MCF 10A (cell line): ENCODE results near the gene IMMP2L. TPM values are rescaled to one million over a fixed set of nuclear protein-coding genes. Genes with fewer than 3 reads are reported as not detected.

Experiments
- BruUV-seq: library from RNA; stranded (reverse); fragments of 400-500 nt; replicated peaks from 2 replicates; lab custom pipeline; 2021; lab: Mats Ljungman, UMichigan
- CTCF ChIA-PET: fragments of 300-600 bp; sonication (Branson Sonifier 250); formaldehyde crosslinking; extraction: SDS; loops from one replicate; lab custom pipeline; 2021; ENCODE audit warnings: antibody characterized with exemption, inconsistent platforms; lab: Yijun Ruan, JAX
- POLR2A ChIA-PET: fragments of 300-600, 350-650 bp; sonication (Branson Sonifier 250); formaldehyde crosslinking; extraction: SDS; loops from one replicate; lab custom pipeline; 2020; ENCODE audit warnings: antibody characterized with exemption, inconsistent platforms; lab: Yijun Ruan, JAX
- DNase-seq: peaks from one replicate; pipeline ENCODE4 v3.0.0-alpha.2; 2018; ENCODE audit not compliant: unreplicated experiment
- H3K27ac Mint-ChIP-seq: one replicate; pipeline ENCODE4 v1.8.0; 2022; ENCODE audit warnings: mild to moderate bottlenecking, low read depth, mixed read lengths; ENCODE audit not compliant: unreplicated experiment
- H3K27me3 Mint-ChIP-seq: one replicate; pipeline ENCODE4 v1.8.0; 2022; ENCODE audit warnings: mixed read lengths; ENCODE audit not compliant: insufficient read depth, unreplicated experiment
- H3K36me3 Mint-ChIP-seq: one replicate; pipeline ENCODE4 v1.8.0; 2022; ENCODE audit warnings: mild to moderate bottlenecking, moderate library complexity, mixed read lengths; ENCODE audit not compliant: insufficient read depth, unreplicated experiment
- H3K4me1 Mint-ChIP-seq: one replicate; pipeline ENCODE4 v1.8.0; 2022; ENCODE audit warnings: mixed read lengths; ENCODE audit not compliant: insufficient read depth, unreplicated experiment
- H3K4me3 Mint-ChIP-seq: one replicate; pipeline ENCODE4 v1.8.0; 2022; ENCODE audit warnings: mild to moderate bottlenecking, moderate library complexity, mixed read lengths; ENCODE audit not compliant: unreplicated experiment
- H3K9me3 Mint-ChIP-seq: one replicate; pipeline ENCODE4 v1.8.0; 2022; ENCODE audit warnings: mixed read lengths; ENCODE audit not compliant: unreplicated experiment
- intact Hi-C: fragments of 100-400 bp; cut with micrococcal nuclease; formaldehyde crosslinking; loops from 2 replicates; pipeline ENCODE4 v1.14.1; 2022
- total RNA-seq: library from RNA; stranded (reverse); gene quantifications from 2 replicates; pipeline ENCODE4 v1.2.3, GENCODE V29; 2022
- TF ChIP-seq, protein P1 (sequence below): fragments of 200-600 bp; IDR thresholded peaks from one replicate; pipeline ENCODE4 v1.8.0; 2022; ENCODE audit warnings: antibody characterized with exemption, mild to moderate bottlenecking; ENCODE audit not compliant: unreplicated experiment

The IMMP2L gene
- total RNA-seq, 1 experiment from 2014 or later, result 23.7 TPM

DNA sequence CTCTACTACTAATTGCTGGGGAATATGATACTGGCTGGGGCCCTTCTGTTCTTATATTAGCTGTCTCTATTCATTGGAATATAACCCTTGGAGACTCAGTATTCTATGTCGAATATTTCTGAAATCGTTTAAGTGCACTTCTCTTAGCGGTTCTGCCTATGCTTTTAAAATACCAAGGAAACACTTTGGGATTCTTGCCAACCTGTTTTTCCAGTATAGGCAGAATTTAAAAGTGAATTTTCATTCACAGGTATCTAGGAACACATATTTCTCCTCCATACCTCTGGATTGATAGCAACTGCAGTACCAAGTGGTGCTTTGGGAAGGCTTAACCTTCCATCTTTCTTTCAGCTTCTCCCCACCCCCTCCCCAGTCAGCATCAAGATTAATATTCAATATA is 841.7 kb downstream of the IMMP2L start:
- TF ChIP-seq, protein P1, sequence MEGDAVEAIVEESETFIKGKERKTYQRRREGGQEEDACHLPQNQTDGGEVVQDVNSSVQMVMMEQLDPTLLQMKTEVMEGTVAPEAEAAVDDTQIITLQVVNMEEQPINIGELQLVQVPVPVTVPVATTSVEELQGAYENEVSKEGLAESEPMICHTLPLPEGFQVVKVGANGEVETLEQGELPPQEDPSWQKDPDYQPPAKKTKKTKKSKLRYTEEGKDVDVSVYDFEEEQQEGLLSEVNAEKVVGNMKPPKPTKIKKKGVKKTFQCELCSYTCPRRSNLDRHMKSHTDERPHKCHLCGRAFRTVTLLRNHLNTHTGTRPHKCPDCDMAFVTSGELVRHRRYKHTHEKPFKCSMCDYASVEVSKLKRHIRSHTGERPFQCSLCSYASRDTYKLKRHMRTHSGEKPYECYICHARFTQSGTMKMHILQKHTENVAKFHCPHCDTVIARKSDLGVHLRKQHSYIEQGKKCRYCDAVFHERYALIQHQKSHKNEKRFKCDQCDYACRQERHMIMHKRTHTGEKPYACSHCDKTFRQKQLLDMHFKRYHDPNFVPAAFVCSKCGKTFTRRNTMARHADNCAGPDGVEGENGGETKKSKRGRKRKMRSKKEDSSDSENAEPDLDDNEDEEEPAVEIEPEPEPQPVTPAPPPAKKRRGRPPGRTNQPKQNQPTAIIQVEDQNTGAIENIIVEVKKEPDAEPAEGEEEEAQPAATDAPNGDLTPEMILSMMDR, result no peak
- BruUV-seq, result no TSS peak
- H3K36me3 Mint-ChIP-seq, result no peaks in the 10 kb centered on the region
- no peaks in the 10 kb centered on the region for H3K27me3 Mint-ChIP-seq
- DNase-seq, result no peak
- no peaks in the 10 kb centered on the region for H3K9me3 Mint-ChIP-seq
- CTCF ChIA-PET, result interaction anchor here (1.1 to 1.4 kb wide), 2 partner anchors 11 to 12 kb away, joined by 3 to 7 read pairs; no protein-coding TSS in a partner anchor
- no peak overlapping the region for H3K4me3 Mint-ChIP-seq
- POLR2A ChIA-PET, result no interaction called here
- H3K4me1 Mint-ChIP-seq, result no peaks in the 10 kb centered on the region
- intact Hi-C loops, result no loop called here
- H3K27ac Mint-ChIP-seq, result no peak overlapping the region

DNA sequence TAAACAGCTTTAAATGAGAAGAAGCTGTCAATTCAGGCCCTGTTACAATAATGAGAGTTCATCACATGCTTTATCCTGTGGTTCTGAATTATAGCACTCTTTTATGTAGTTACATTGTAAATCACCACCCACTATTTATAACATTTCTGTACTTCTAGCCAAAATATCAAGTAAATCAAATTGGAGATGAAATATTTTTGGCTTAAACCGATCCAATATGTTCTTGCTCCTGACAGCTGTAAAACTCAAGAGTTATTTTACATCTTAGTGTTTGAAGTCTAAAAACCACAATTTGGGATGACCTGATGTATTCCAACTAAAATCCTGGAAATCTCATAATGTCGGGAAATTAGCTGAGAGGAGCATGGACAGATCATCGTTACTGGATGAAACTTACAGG is 842.6 kb downstream of the IMMP2L start:
- H3K4me3 Mint-ChIP-seq, result no peak overlapping the region
- TF ChIP-seq, protein P1, result no peak
- DNase-seq, result no peak
- H3K27ac Mint-ChIP-seq, result no peak overlapping the region
- H3K4me1 Mint-ChIP-seq, result no peaks in the 10 kb centered on the region
- ChIA-PET CTCF (interaction anchor here (1.3 to 1.5 kb wide), 2 partner anchors 14 to 18 kb away, joined by 3 read pairs; no protein-coding TSS in a partner anchor), POLR2A (no interaction called here)
- BruUV-seq, result no TSS peak
- intact Hi-C loops, result no loop called here
- no peaks in the 10 kb centered on the region for H3K9me3 Mint-ChIP-seq
- H3K36me3 Mint-ChIP-seq, result no peaks in the 10 kb centered on the region
- no peaks in the 10 kb centered on the region for H3K27me3 Mint-ChIP-seq

DNA sequence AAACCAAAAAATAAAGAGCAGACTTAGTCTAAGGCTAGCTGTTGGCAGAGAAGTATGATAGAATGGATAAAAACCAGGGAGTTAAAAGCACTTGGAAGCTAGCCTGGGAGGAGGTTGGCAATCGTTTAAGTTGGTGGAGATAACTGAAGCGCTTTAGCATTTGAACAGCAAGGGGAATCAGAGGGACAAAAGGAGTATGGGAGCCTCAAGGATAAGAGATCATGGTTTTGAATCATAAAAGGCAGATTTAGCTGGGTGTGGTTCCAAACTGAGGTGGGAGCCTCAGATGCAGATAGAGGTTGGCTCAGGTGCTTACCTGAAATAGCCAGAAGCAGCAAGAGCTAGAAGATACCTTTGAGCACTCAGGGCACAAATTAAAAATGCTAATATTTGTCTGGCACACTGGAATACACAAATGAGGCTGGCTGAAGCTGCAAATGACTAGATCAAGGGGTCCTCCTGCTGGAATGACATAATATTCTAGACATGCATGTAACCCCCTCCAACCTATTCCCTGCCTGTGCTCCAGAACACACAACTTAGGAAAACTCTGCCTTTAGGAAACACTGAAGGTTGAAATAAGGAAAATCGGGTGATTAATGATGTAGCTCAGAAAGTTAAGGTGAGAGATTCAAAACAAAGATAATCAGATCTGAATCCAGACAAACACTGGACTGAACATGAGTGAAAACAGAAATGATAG is 843.6 kb downstream of the IMMP2L start:
- H3K36me3 Mint-ChIP-seq, result no peaks in the 10 kb centered on the region
- no TSS peak for BruUV-seq

DNA sequence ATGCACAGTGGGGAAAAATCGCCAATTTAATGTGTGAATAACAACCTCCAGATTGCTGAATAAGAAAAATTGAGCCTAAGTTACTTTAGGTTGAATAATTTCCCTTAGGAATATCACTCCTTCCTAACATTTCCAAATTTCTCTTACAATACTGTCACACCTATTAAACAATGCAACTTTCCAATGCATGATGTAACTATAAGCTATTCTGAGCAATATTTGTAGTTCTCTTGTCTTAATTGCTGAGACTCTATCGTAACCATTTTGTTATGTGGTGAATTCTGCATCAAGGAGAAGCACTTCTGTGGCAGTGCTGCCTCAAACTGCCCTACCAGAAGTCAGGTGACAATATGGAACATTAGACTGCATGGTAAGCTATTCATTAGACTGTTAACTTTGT is 858.1 kb downstream of the IMMP2L start:
- no peaks in the 10 kb centered on the region for H3K27me3 Mint-ChIP-seq
- ChIA-PET POLR2A (no interaction called here), CTCF (no interaction called here)
- BruUV-seq, result no TSS peak
- intact Hi-C loops, result no loop called here
- DNase-seq, result no peak
- no peaks in the 10 kb centered on the region for H3K4me1 Mint-ChIP-seq
- no peak overlapping the region for H3K27ac Mint-ChIP-seq
- no peak overlapping the region for H3K4me3 Mint-ChIP-seq
- no peaks in the 10 kb centered on the region for H3K36me3 Mint-ChIP-seq
- no peaks in the 10 kb centered on the region for H3K9me3 Mint-ChIP-seq
- TF ChIP-seq, protein P1, result no peak

More for the DNA sequence above, 843.6 kb downstream of the IMMP2L start:
- POLR2A ChIA-PET, result no interaction called here
- H3K27ac Mint-ChIP-seq, result no peak overlapping the region
- H3K27me3 Mint-ChIP-seq, result no peaks in the 10 kb centered on the region
- no peak overlapping the region for H3K4me3 Mint-ChIP-seq
- intact Hi-C loops, result no loop called here
- H3K9me3 Mint-ChIP-seq, result no peaks in the 10 kb centered on the region
- no peaks in the 10 kb centered on the region for H3K4me1 Mint-ChIP-seq
- DNase-seq, result no peak
- TF ChIP-seq, protein P1, result no peak
- CTCF ChIA-PET, result interaction anchor here (0.6 to 1.5 kb wide), 3 partner anchors 15 to 19 kb away, joined by 3 read pairs; no protein-coding TSS in a partner anchor
